Neutrophil (primary cell): ENCODE measurements around the gene PHF5A.
"Not testable (repeated sequence)": the region's sequence is repeated elsewhere in the genome, so short reads cannot be mapped to it uniquely, and the experiment has no call there.

Experiments
- H3K27ac ChIP-seq: fragments of 200-600 bp; sonication (generic); 2 replicates; pipeline ENCODE4 v1.5.1; 2016; ENCODE audit warnings: mild to moderate bottlenecking, moderate library complexity
- H3K27me3 ChIP-seq: fragments of 200-600 bp; sonication (generic); 2 replicates; pipeline ENCODE4 v1.6.0; 2016; ENCODE audit warnings: mild to moderate bottlenecking
- H3K36me3 ChIP-seq: fragments of 200-600 bp; sonication (generic); 2 replicates; pipeline ENCODE4 v1.5.1; 2017
- H3K4me1 ChIP-seq, 2 experiments: fragments of 200-600 bp in 1 of 2; sonication (generic) in 1 of 2; 1 replicate in 1 of 2; 2 replicates in 1 of 2; pipeline versions ENCODE4 v1.5.1 to v1.6.1; 2013 to 2016; ENCODE audit warnings: low read depth in 1 of 2, low read length in 1 of 2, mild to moderate bottlenecking in 1 of 2, moderate library complexity in 1 of 2; ENCODE audit not compliant: control insufficient read depth in 1 of 2, insufficient read depth in 1 of 2
- H3K4me3 ChIP-seq, 2 experiments: fragments of 200-600 bp in 1 of 2; sonication (generic) in 1 of 2; 1 replicate in 1 of 2; 2 replicates in 1 of 2; pipeline ENCODE4 v1.5.1; 2013 to 2016; ENCODE audit warnings: low read depth in 1 of 2, low read length in 1 of 2, mild to moderate bottlenecking in 1 of 2, moderate library complexity in 1 of 2
- H3K9me3 ChIP-seq: fragments of 200-600 bp; sonication (generic); 2 replicates; pipeline ENCODE4 v1.5.1; 2016
- TF ChIP-seq, protein P1 (sequence below): fragments of 200-600 bp; sonication (generic); IDR thresholded peaks from 2 replicates; pipeline ENCODE4 v1.5.1; 2016; ENCODE audit warnings: antibody characterized with exemption

PHF5A gene

DNA sequence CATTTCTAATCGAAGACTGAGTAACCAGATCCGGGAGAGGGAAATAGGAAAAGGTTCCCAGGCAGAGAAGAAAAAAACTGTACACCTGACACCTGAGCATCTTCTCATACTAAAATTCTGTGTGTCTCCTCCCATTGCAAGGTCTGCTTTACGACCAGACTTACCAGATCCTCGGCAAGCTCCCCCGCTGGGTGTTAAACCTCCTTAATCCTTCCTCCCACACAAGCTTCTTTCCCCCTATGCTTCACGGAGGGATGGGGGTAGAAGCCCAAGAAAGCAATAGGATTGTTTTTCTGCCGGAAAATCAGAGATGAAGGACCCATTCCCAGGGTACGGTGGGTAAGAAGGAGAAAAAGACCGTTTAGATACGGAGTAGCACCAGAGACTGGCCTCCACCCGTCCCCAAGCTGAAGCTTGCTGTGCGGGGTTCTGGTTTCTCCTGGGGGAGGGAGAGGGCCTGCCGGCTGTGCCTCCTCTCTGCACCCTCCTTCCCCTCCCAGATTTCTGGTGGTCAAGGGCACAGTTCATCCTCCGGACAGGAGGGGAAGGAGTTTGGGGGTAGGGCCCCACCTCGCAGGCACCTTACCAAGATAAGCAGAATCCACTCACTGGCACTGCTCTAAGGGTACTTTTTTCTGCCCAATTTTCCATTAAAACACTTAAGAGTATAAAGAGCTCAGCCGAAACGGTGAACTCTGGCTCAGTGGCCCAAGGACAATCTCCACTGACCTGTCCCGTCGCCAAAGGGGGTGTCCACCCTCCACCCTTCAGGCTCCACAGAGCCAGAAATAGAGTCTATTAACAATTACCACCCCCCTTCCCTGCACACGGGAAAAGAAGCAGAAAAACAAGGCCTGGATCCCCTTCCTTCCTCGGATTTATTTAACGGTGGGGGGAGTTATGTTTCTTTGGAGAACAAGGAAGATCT, 23.1 kb downstream of the PHF5A start:
- Histone ChIP-seq H3K9me3 (no peaks in the 10 kb centered on the region), H3K27ac (peak overlapping the region; percentile 87), H3K36me3 (no peaks in the 10 kb centered on the region), H3K4me1 (peaks cover 33 to 38% of the 10 kb centered on the region in 2 experiments), H3K4me3 (peak overlapping the region; percentile 93 to 94), H3K27me3 (no peaks in the 10 kb centered on the region)
- TF ChIP-seq, protein P1, sequence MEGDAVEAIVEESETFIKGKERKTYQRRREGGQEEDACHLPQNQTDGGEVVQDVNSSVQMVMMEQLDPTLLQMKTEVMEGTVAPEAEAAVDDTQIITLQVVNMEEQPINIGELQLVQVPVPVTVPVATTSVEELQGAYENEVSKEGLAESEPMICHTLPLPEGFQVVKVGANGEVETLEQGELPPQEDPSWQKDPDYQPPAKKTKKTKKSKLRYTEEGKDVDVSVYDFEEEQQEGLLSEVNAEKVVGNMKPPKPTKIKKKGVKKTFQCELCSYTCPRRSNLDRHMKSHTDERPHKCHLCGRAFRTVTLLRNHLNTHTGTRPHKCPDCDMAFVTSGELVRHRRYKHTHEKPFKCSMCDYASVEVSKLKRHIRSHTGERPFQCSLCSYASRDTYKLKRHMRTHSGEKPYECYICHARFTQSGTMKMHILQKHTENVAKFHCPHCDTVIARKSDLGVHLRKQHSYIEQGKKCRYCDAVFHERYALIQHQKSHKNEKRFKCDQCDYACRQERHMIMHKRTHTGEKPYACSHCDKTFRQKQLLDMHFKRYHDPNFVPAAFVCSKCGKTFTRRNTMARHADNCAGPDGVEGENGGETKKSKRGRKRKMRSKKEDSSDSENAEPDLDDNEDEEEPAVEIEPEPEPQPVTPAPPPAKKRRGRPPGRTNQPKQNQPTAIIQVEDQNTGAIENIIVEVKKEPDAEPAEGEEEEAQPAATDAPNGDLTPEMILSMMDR = no peak

DNA sequence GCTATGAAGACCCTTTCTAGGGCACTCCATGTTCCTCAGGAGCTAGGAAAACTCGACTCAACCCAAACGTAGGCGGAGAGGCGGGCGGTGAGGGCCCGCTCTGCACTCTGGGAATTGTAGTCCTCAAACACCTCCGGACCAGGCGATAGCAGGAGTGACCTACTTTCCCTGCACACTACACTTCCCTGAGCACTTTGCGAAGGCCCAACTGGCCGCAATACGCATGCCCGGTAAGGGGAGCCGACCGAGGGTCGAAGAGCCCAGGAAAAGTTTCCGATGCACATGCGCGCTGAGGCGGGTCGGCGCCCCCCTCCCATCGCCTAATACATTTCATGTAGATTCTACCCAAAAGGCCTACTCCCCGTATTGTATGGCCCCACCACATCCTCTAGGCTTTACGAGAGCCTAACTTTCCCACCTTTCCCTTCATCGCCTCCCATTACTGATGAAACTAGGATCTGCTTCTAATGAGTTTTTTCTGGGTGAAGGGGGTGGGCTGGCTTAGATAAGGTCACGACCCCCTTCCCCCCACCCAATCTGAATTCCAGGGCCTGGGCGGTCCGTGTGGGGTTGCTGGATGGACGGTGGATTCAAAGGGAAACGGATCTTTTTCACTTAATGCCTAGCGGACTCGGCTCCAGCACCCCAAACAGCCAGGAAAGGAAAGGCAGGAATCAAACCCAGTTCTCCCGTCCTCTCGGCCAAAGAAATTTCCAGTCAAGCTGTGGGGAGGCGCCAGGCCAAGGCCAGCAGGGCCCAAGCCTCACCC, 23.9 kb downstream of the PHF5A start:
- H3K9me3 ChIP-seq = no peaks in the 10 kb centered on the region
- TF ChIP-seq, protein P1 = peak; percentile 30
- H3K36me3 ChIP-seq = no peaks in the 10 kb centered on the region
- H3K27me3 ChIP-seq = no peaks in the 10 kb centered on the region
- peaks cover 33 to 38% of the 10 kb centered on the region in 2 experiments for H3K4me1 ChIP-seq
- H3K4me3 ChIP-seq = peak overlapping the region; percentile 93 to 94
- peak overlapping the region; percentile 87 for H3K27ac ChIP-seq

DNA sequence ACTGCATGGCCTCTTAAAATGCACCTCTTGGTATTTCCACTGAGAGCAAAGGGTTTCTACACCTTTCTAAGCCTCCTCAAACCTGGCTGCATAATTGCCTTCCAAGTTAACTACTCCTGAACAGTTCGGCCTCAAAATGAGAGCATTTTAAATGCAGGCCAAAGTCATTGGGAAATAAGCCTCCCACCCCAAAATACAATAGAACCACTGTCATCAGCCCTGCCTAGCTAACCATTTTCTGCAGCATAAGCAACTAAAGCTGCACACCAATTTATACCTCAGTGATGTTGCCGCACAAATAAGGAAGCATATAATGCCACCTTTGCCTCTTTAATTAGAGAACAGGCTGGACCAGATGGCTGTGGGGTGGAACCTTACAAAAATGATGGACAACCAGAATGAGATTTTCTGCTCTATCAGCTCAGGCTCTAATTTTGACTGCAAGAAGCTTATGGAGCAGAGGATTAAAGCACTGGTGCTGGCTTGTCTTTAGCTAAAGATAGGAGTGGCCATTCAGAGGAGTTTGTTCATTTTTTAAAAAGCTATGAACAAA, 26.2 kb downstream of the PHF5A start:
- no peaks in the 10 kb centered on the region for H3K9me3 ChIP-seq
- TF ChIP-seq, protein P1 = no peak
- H3K4me1 ChIP-seq = peaks cover 23 to 25% of the 10 kb centered on the region in 2 experiments
- peaks cover 3% of the 10 kb centered on the region for H3K36me3 ChIP-seq
- no peaks in the 10 kb centered on the region for H3K27me3 ChIP-seq
- no peak overlapping the region for H3K4me3 ChIP-seq
- H3K27ac ChIP-seq = peak overlapping the region; percentile 15

GRCh38 chr22:41440511-41440910, 28.0 kb downstream of the PHF5A start:
- Histone ChIP-seq H3K4me1 (peaks cover 17 to 18% of the 10 kb centered on the region in 2 experiments), H3K36me3 (peaks cover 19% of the 10 kb centered on the region)
- H3K9me3 ChIP-seq, H3K27ac ChIP-seq, H3K27me3 ChIP-seq, H3K4me3 ChIP-seq: not testable (repeated sequence)

- no peak overlapping the region for H3K27ac ChIP-seq
- H3K9me3 ChIP-seq = no peaks in the 10 kb centered on the region
- H3K36me3 ChIP-seq = peaks cover 42% of the 10 kb centered on the region
- TF ChIP-seq, protein P1 = no peak
- H3K27me3 ChIP-seq = no peaks in the 10 kb centered on the region
- H3K4me3 ChIP-seq = no peak overlapping the region
- no peaks in the 10 kb centered on the region for H3K4me1 ChIP-seq
Observed at GRCh38 chr22:41437198-41437597, 31.3 kb downstream of the PHF5A start.
